ENCODE data around the gene CCDC66. TPM values are rescaled to one million over a fixed set of nuclear protein-coding genes. Genes with fewer than 3 reads are reported as not detected.

Gene CCDC66
- total and polyA plus RNA-seq, 5 donors from 2014 or later = 21.0 to 74.5 (median 26.6) TPM

- peak overlapping the region in 2 of 3 donors; percentile 57 to 82 for H3K27ac Mint-ChIP-seq
- peaks cover 24% of the 10 kb centered on the region for H3K36me3 Mint-ChIP-seq
- H3K36me3 ChIP-seq (ENCODE audit: control insufficient read depth, insufficient read depth, low read length) = peaks cover 46% of the 10 kb centered on the region
Measured at GRCh38 chr3:56633602-56634535, 76.9 kb downstream of the CCDC66 start.

GRCh38 chr3:56645407-56645806, 88.4 kb downstream of the CCDC66 start:
- H3K36me3 Mint-ChIP-seq = peaks cover 53% of the 10 kb centered on the region
- DNase-seq (no peak), ATAC-seq (ENCODE audit: low read depth in 2 of 2) (no peak)
- no peak overlapping the region for H3K27ac ChIP-seq (ENCODE audit: insufficient read depth, low read length, poor library complexity, severe bottlenecking)
- H3K4me1 Mint-ChIP-seq = peaks cover 32 to 45% (median 41%) of the 10 kb centered on the region in 4 donors
- H3K4me1 ChIP-seq (ENCODE audit: control insufficient read depth, insufficient read depth, low read length, poor library complexity, severe bottlenecking) = peaks cover 5% of the 10 kb centered on the region
- no peaks in the 10 kb centered on the region for H3K9me3 Mint-ChIP-seq
- no peak overlapping the region for H3K4me3 Mint-ChIP-seq
- no peaks in the 10 kb centered on the region for H3K27me3 ChIP-seq (ENCODE audit: control insufficient read depth, insufficient read depth, low read length)
- H3K27ac Mint-ChIP-seq = peak overlapping the region in 1 of 3 donors; percentile 21
- H3K36me3 ChIP-seq (ENCODE audit: control insufficient read depth, insufficient read depth, low read length) = peaks cover 79% of the 10 kb centered on the region
- no peaks in the 10 kb centered on the region for H3K27me3 Mint-ChIP-seq
- H3K9me3 ChIP-seq (ENCODE audit: control insufficient read depth in 2 of 2, low read length in 2 of 2) = no peaks in the 10 kb centered on the region
- no peak overlapping the region for H3K4me3 ChIP-seq (ENCODE audit: low read depth, low read length)

More at GRCh38 chr3:56633602-56634535, 76.9 kb downstream of the CCDC66 start:
- no peak for ATAC-seq (ENCODE audit: low read depth in 2 of 2)
- no peaks in the 10 kb centered on the region for H3K9me3 Mint-ChIP-seq
- H3K27me3 ChIP-seq (ENCODE audit: control insufficient read depth, insufficient read depth, low read length) = no peaks in the 10 kb centered on the region
- no peaks in the 10 kb centered on the region for H3K4me1 ChIP-seq (ENCODE audit: control insufficient read depth, insufficient read depth, low read length, poor library complexity, severe bottlenecking)
- no peak overlapping the region for H3K4me3 ChIP-seq (ENCODE audit: low read depth, low read length)
- H3K9me3 ChIP-seq (ENCODE audit: control insufficient read depth in 2 of 2, low read length in 2 of 2) = no peaks in the 10 kb centered on the region
- no peak for DNase-seq
- no peaks in the 10 kb centered on the region for H3K27me3 Mint-ChIP-seq
- H3K4me3 Mint-ChIP-seq = no peak overlapping the region
- H3K27ac ChIP-seq (ENCODE audit: insufficient read depth, low read length, poor library complexity, severe bottlenecking) = no peak overlapping the region
- peaks cover 8 to 17% (median 15%) of the 10 kb centered on the region in 4 donors for H3K4me1 Mint-ChIP-seq

- Mint-ChIP-seq H3K9me3 (peaks cover 0 to 9% (median 2%) of the 10 kb centered on the region in 7 donors), H3K27ac (peak overlapping the region in 2 of 3 donors; percentile 20 to 62), H3K27me3 (no peaks in the 10 kb centered on the region), H3K36me3 (peaks cover 67% of the 10 kb centered on the region), H3K4me3 (peak overlapping the region in 1 of 4 donors; percentile 4), H3K4me1 (peaks cover 8 to 68% (median 39%) of the 10 kb centered on the region in 4 donors)
- no peak for ATAC-seq (ENCODE audit: low read depth in 2 of 2)
- DNase-seq = no peak
- H3K36me3 ChIP-seq (ENCODE audit: control insufficient read depth, insufficient read depth, low read length) = peaks cover 90% of the 10 kb centered on the region
- peaks cover 7% of the 10 kb centered on the region for H3K4me1 ChIP-seq (ENCODE audit: control insufficient read depth, insufficient read depth, low read length, poor library complexity, severe bottlenecking)
- H3K4me3 ChIP-seq (ENCODE audit: low read depth, low read length) = no peak overlapping the region
- H3K27ac ChIP-seq (ENCODE audit: insufficient read depth, low read length, poor library complexity, severe bottlenecking) = no peak overlapping the region
- H3K9me3 ChIP-seq (ENCODE audit: control insufficient read depth in 2 of 2, low read length in 2 of 2) = peaks cover 3 to 9% of the 10 kb centered on the region in 2 experiments
- no peaks in the 10 kb centered on the region for H3K27me3 ChIP-seq (ENCODE audit: control insufficient read depth, insufficient read depth, low read length)
Measured at GRCh38 chr3:56654460-56654859, 97.5 kb downstream of the CCDC66 start.

- Histone ChIP-seq H3K27ac (ENCODE audit: insufficient read depth, low read length, poor library complexity, severe bottlenecking) (no peak overlapping the region), H3K9me3 (ENCODE audit: control insufficient read depth in 2 of 2, low read length in 2 of 2) (peaks cover 3 to 9% of the 10 kb centered on the region in 2 experiments), H3K27me3 (ENCODE audit: control insufficient read depth, insufficient read depth, low read length) (no peaks in the 10 kb centered on the region), H3K4me1 (ENCODE audit: control insufficient read depth, insufficient read depth, low read length, poor library complexity, severe bottlenecking) (peaks cover 7% of the 10 kb centered on the region), H3K36me3 (ENCODE audit: control insufficient read depth, insufficient read depth, low read length) (peaks cover 92% of the 10 kb centered on the region), H3K4me3 (ENCODE audit: low read depth, low read length) (no peak overlapping the region)
- Mint-ChIP-seq H3K9me3 (peaks cover 0 to 9% (median 2%) of the 10 kb centered on the region in 7 donors), H3K4me1 (peaks cover 9 to 64% (median 36%) of the 10 kb centered on the region in 4 donors), H3K27me3 (no peaks in the 10 kb centered on the region), H3K27ac (peak overlapping the region in 1 of 3 donors; percentile 7), H3K36me3 (peaks cover 63% of the 10 kb centered on the region), H3K4me3 (no peak overlapping the region)
- no peak for ATAC-seq (ENCODE audit: low read depth in 2 of 2)
- DNase-seq = no peak
Measured at GRCh38 chr3:56655709-56656108, 98.7 kb downstream of the CCDC66 start.

DNA sequence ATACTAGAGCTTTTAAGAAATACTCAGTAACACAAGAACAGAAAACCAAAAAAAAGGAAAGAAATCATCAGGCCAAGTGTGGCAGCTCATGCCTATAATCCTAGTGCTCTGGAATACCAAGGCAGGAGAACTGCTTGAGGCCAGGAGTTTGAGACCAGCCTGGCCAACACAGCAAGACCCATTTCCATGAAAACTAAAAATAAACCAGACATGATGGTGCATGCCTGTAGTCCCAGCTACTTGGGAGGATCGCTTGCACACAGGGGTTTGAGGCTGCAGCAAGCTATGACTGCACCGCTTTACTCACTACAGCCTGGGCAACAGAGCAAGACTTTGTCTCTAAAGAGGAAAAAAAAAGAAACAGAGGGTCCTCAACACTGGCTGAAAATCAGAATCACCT, 107.8 kb downstream of the CCDC66 start:
- Histone ChIP-seq H3K27me3 (ENCODE audit: control insufficient read depth, insufficient read depth, low read length) (no peaks in the 10 kb centered on the region), H3K4me3 (ENCODE audit: low read depth, low read length) (no peak overlapping the region), H3K4me1 (ENCODE audit: control insufficient read depth, insufficient read depth, low read length, poor library complexity, severe bottlenecking) (peaks cover 3% of the 10 kb centered on the region), H3K36me3 (ENCODE audit: control insufficient read depth, insufficient read depth, low read length) (peaks cover 90% of the 10 kb centered on the region), H3K27ac (ENCODE audit: insufficient read depth, low read length, poor library complexity, severe bottlenecking) (no peak overlapping the region), H3K9me3 (ENCODE audit: control insufficient read depth in 2 of 2, low read length in 2 of 2) (no peaks in the 10 kb centered on the region)
- H3K4me3 Mint-ChIP-seq = no peak overlapping the region
- H3K27ac Mint-ChIP-seq = peak overlapping the region in 2 of 3 donors; percentile 30 to 80
- H3K4me1 Mint-ChIP-seq = peaks cover 25 to 34% (median 29%) of the 10 kb centered on the region in 4 donors
- peaks cover 0 to 2% (median 0%) of the 10 kb centered on the region in 7 donors for H3K9me3 Mint-ChIP-seq
- peaks cover 47% of the 10 kb centered on the region for H3K36me3 Mint-ChIP-seq
- H3K27me3 Mint-ChIP-seq = no peaks in the 10 kb centered on the region
- ATAC-seq (ENCODE audit: low read depth in 2 of 2) (no peak), DNase-seq (no peak)

- H3K9me3 Mint-ChIP-seq = peaks cover 0 to 2% (median 0%) of the 10 kb centered on the region in 7 donors
- H3K27ac Mint-ChIP-seq = peak overlapping the region; percentile 21 to 86 (median 63)
- peak in 1 of 2 donors; percentile 28 for ATAC-seq (ENCODE audit: low read depth in 2 of 2)
- Histone ChIP-seq H3K27ac (ENCODE audit: insufficient read depth, low read length, poor library complexity, severe bottlenecking) (no peak overlapping the region), H3K4me3 (ENCODE audit: low read depth, low read length) (no peak overlapping the region), H3K9me3 (ENCODE audit: control insufficient read depth in 2 of 2, low read length in 2 of 2) (no peaks in the 10 kb centered on the region), H3K27me3 (ENCODE audit: control insufficient read depth, insufficient read depth, low read length) (no peaks in the 10 kb centered on the region), H3K36me3 (ENCODE audit: control insufficient read depth, insufficient read depth, low read length) (peaks cover 89% of the 10 kb centered on the region), H3K4me1 (ENCODE audit: control insufficient read depth, insufficient read depth, low read length, poor library complexity, severe bottlenecking) (peaks cover 7% of the 10 kb centered on the region)
- peak overlapping the region in 1 of 4 donors; percentile 10 for H3K4me3 Mint-ChIP-seq
- H3K36me3 Mint-ChIP-seq = peaks cover 50% of the 10 kb centered on the region
- H3K4me1 Mint-ChIP-seq = peaks cover 19 to 39% (median 30%) of the 10 kb centered on the region in 4 donors
- DNase-seq = peak in 1 of 3 donors; percentile 31
- no peaks in the 10 kb centered on the region for H3K27me3 Mint-ChIP-seq
Measured at GRCh38 chr3:56667973-56668579, 111.1 kb downstream of the CCDC66 start.
